Medulla oblongata (tissue), 1 donor: ENCODE results near the gene DIAPH2.

Source experiments
- DNase-seq: peaks from one replicate; pipeline ENCODE4 v3.0.0-alpha.2; 2015; ENCODE audit errors: extremely low spot score

Gene DIAPH2

GRCh38 chrX:96978906-96979305, 294.3 kb downstream of the DIAPH2 start:
- no peak for DNase-seq

DNA sequence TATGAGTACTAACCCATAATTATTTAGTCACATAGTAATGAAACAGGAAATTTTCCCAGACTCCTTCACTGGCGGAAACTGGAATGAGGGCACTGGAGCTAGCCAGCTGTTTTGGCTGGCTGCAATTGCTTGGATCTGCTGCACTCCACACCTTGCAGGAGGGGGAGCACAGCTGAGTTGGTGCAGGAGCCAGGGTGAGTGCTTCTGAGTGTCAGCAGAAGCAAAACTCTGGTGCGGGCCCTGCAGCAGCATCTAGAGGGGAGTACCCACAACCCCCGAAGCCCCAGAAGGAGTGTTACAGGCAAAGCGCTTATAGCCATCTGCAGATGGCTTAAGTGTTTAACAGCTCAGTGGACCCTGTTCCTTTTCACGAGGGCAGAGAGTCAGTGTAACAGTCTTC, 295.1 kb downstream of the DIAPH2 start:
- DNase-seq = no peak

- DNase-seq = no peak
Measured at GRCh38 chrX:96982161-96982560, 297.5 kb downstream of the DIAPH2 start.

GRCh38 chrX:96984538-96984937, 299.9 kb downstream of the DIAPH2 start:
- no peak for DNase-seq

GRCh38 chrX:96985046-96985445, 300.4 kb downstream of the DIAPH2 start:
- no peak for DNase-seq

DNA sequence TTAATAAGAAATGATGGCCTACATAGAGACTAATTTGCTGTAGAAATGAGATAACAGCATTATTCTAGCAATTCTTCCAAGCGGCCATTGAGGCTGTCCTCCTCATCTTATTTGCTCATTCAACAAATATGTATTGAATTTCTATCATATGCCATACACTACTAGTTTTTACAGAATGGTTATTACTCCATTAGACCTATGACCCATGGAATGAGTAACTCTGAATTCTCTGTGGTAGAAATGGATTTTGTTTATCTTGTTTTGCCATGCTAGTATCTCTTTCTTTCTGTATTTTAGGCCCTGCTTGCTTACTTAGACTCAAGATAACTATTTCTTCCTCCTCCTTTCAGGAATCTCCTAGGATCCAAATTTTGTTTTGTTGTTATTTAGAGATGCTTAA, 302.6 kb downstream of the DIAPH2 start:
- no peak for DNase-seq

- DNase-seq = no peak
Measured at GRCh38 chrX:96989830-96990571, 305.4 kb downstream of the DIAPH2 start.

- DNase-seq = no peak
Measured at GRCh38 chrX:96994093-96994492, 309.5 kb downstream of the DIAPH2 start.

GRCh38 chrX:96997196-96997595, 312.6 kb downstream of the DIAPH2 start:
- DNase-seq = no peak

- no peak for DNase-seq
Measured at GRCh38 chrX:97000682-97001368, 316.2 kb downstream of the DIAPH2 start.

DNA sequence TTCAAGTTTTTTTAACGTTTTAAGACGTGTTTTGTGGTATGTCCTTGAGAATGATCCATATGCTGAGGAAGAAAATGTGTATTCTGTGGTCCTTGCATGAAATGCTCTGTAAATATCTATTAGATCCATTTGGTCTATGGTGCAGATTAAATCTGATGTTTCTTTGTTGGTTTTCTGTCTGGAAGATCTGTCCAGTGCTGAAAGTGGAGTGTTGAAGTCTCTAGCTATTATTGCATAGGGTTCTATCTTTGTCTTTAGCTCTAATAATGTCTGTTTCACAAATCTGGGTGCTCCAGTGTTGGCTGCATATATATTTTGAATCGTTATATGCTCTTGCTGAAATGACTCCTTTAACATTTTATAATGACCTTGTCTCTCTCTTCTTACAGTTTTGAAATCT, 321.5 kb downstream of the DIAPH2 start:
- DNase-seq = no peak

DNA sequence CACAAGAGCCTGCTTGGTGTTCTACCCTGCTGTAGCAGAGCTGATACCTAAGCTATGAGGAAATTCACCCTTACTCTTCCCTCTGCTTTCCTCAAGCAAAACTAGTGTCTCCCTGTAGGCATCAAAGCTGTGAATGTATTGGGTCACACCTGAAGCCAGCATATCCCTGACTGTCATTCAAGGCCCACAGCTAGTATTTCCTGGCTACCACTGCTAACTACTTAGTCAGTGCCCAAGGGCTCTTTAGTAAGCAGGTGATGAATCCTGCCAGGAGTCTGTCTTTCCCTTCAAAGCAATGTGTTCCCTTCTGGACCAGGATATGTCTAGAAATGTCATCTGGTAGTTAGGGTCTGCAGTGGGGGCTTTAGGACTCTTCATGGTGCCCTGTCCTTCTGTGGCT, 324.7 kb downstream of the DIAPH2 start:
- no peak for DNase-seq

GRCh38 chrX:97011540-97011939, 326.9 kb downstream of the DIAPH2 start:
- no peak for DNase-seq

- DNase-seq = no peak
Measured at GRCh38 chrX:97016106-97016505, 331.5 kb downstream of the DIAPH2 start.

DNA sequence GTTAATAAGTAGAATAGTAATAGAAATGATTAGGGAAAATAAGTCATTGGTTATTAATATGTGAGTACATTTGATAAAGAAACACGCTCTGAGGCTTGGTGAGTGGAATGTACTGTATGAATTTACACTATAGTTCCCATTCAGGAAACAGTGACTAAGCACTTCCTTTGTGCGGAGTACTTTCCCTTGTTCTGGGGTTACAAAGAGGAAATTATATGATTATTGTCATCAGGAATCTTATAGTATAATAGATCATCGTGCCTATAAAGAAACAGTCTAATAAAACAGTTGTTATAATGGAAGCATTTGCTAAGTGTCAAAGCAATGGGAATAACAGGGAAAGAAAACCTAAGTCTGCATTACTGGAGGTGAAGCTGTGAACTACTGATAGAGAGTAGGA, 337.0 kb downstream of the DIAPH2 start:
- no peak for DNase-seq

- peak; percentile 2 for DNase-seq
Measured at GRCh38 chrX:97026406-97026805, 341.8 kb downstream of the DIAPH2 start.

GRCh38 chrX:97027384-97027922, 342.8 kb downstream of the DIAPH2 start:
- DNase-seq = peak; percentile 2

GRCh38 chrX:97030463-97030862, 345.8 kb downstream of the DIAPH2 start:
- no peak for DNase-seq

DNA sequence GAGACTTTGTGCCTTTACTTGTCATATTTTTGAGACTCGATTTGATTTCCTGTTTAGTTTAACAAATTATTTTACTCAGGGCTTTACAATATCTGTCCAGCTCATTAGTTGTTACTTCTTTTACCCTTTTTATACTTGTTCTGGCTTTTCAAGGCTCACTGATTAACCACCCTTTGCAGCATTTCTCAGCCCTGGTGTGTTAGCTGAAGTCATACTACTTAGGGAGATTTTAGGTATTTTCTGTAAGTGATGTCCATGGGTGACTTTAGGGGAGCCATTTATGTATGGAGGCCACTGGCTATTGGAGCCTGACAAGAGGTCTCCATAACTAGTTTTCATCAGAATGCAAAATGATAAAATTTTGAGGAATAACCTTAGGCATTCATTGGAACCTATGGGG, 346.3 kb downstream of the DIAPH2 start:
- no peak for DNase-seq

- peak; percentile 2 for DNase-seq
Measured at GRCh38 chrX:97039363-97040029, 354.9 kb downstream of the DIAPH2 start.

GRCh38 chrX:97045470-97045869, 360.8 kb downstream of the DIAPH2 start:
- no peak for DNase-seq

GRCh38 chrX:97046867-97047266, 362.2 kb downstream of the DIAPH2 start:
- no peak for DNase-seq

GRCh38 chrX:97050392-97050791, 365.8 kb downstream of the DIAPH2 start:
- DNase-seq = no peak
